Breast epithelium (tissue), 4 donors: Measurements from ENCODE around the gene EXOC3L1. TPM values are rescaled to one million over a fixed set of nuclear protein-coding genes. Genes with fewer than 3 reads are reported as not detected.

Experiments
- DNase-seq, 2 donors: peaks; one replicate each; pipeline ENCODE4 v3.0.0-alpha.2; 2019; ENCODE audit warnings: low spot score in 2 of 2
- H3K27ac ChIP-seq, 2 donors: fragments of 200-600 bp; sonication (generic) in 1 of 2; one replicate each; pipeline ENCODE4 v1.5.1; 2016 to 2019; ENCODE audit warnings: mild to moderate bottlenecking in 1 of 2
- H3K27me3 ChIP-seq, 2 donors: fragments of 200-600 bp; sonication (generic) in 1 of 2; one replicate each; pipeline versions ENCODE4 v1.5.1 to v1.6.0; 2017 to 2019; ENCODE audit warnings: control low read depth in 1 of 2, mild to moderate bottlenecking in 1 of 2
- H3K36me3 ChIP-seq: fragments of 200-600 bp; one replicate; pipeline ENCODE4 v1.5.1; 2019
- H3K4me1 ChIP-seq, 2 donors: fragments of 200-600 bp; sonication (generic); one replicate each; pipeline ENCODE4 v1.5.1; 2016 to 2019; ENCODE audit warnings: control low read depth in 1 of 2
- H3K4me3 ChIP-seq, 3 donors: fragments of 200-600 bp; sonication (generic); 1 replicate in 2 of 3; 2 replicates in 1 of 3; pipeline ENCODE4 v1.5.1; 2016 to 2019; ENCODE audit warnings: mild to moderate bottlenecking in 3 of 3, moderate library complexity in 2 of 3
- H3K9me3 ChIP-seq, 2 donors: fragments of 200-600 bp; sonication (generic) in 1 of 2; one replicate each; pipeline ENCODE4 v1.5.1; 2016 to 2019; ENCODE audit warnings: control low read depth in 1 of 2
- CTCF ChIP-seq, 3 donors: fragments of 450-650 bp; IDR thresholded peaks; one replicate each; pipeline ENCODE4 v1.5.1; 2016 to 2017; ENCODE audit warnings: antibody characterized with exemption in 3 of 3, mild to moderate bottlenecking in 3 of 3, moderate library complexity in 3 of 3
- POLR2A ChIP-seq: fragments of 450-650 bp; IDR thresholded peaks from one replicate; pipeline ENCODE4 v1.6.1; 2016; ENCODE audit warnings: antibody characterized with exemption, mild to moderate bottlenecking, moderate library complexity
- POLR2AphosphoS5 ChIP-seq, 3 donors: sonication (generic); formaldehyde crosslinking; IDR thresholded peaks; one replicate each; pipeline ENCODE4 v1.6.1; 2017; ENCODE audit warnings: antibody characterized with exemption in 3 of 3
- intact Hi-C: fragments of 100-400 bp; cut with DNase I; formaldehyde crosslinking; loops from one replicate; pipeline ENCODE4 v1.15.1; 2023; ENCODE audit warnings: low total_unique reads
- total RNA-seq, 3 donors: library from RNA; depleted of rRNA; stranded (reverse); fragments of >200 nt; gene quantifications; one replicate each; pipeline ENCODE4 v1.1.0, GENCODE V29; 2016

Gene EXOC3L1
- total RNA-seq, 3 donors from 2014 or later, result 1.1 to 3.6 (median 2.2) TPM

DNA sequence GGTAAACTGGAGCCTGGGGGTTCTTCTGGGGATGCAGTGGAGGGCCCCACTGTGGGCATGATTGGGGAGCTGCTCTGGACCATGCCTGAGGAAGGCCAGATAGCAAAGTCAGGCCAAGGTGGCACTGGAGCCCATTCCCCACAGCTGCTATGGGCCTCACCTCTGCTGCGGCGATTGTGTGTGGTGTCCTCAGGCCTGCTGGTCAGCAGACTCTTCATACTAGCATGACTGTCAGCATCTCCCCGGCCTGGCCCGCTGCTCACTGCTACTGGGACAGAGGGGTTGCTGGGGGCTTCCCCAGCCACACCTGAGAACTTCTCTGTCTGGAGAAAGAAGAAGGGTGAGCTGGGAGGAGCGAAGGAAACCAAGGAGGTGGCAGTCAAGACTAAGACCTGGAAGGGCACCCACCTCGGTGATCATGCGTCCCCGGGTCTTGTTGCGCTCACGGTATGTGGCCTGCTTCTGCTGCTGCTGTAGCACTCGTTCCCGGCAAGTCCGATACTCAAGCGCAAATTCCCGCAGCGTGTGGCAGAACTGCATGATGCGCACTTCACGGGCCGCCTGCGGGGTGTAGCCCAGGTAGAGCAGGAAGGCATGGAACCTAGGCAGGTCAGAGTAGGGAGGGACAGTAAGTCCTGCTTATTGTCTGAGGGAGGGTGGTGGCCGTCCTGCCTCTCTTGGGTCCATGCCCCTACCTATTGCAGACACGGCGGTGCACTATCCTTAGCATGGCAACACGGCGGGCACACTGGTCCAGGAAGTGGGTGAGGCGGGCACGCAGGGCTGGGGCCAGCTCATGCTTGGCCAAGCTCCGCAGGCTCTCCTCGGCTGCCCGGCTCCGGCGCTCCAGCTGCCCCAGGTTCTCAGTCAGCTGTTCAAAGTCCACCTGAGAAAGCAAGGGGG, 40.2 kb upstream of the EXOC3L1 start:
- peaks cover 5 to 6% of the 10 kb centered on the region in 2 donors for H3K4me1 ChIP-seq
- H3K4me3 ChIP-seq, result no peak overlapping the region
- TF ChIP-seq POLR2AphosphoS5 (IDR thresholded peaks at IDR 0.05) (no peak), POLR2A (no peak), CTCF (IDR thresholded peaks at IDR 0.05) (no peak)
- no peak overlapping the region for H3K27ac ChIP-seq
- H3K36me3 ChIP-seq, result peaks cover 6% of the 10 kb centered on the region
- H3K27me3 ChIP-seq, result no peaks in the 10 kb centered on the region
- intact Hi-C loops, result no loop called here
- no peak for DNase-seq
- H3K9me3 ChIP-seq, result no peaks in the 10 kb centered on the region

DNA sequence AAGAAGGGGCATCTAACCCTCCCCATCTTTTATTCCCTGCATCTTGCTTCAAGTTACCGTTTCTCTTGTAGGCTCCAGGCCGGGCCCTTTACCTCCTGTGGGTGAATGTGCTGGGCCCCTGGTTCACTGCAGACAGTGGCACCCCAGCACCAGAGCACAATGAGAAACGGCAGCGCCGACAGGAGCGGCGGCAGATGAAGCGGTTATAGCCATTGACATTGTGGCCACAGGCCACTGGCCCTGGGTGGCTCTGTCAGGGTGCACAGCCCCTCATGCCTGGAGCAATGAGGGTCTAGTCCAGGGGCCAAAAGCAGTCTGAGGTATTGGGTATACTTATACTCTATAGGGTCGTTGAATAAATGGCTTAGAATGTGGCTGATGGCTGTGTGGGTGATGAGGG, 39.0 kb upstream of the EXOC3L1 start:
- no peak overlapping the region for H3K27ac ChIP-seq
- DNase-seq, result no peak
- TF ChIP-seq POLR2AphosphoS5 (IDR thresholded peaks at IDR 0.05) (no peak), CTCF (IDR thresholded peaks at IDR 0.05) (no peak), POLR2A (no peak)
- H3K4me1 ChIP-seq, result peaks cover 5 to 6% of the 10 kb centered on the region in 2 donors
- no peaks in the 10 kb centered on the region for H3K9me3 ChIP-seq
- H3K36me3 ChIP-seq, result peaks cover 6% of the 10 kb centered on the region
- intact Hi-C loops, result no loop called here
- H3K27me3 ChIP-seq, result no peaks in the 10 kb centered on the region
- no peak overlapping the region for H3K4me3 ChIP-seq

DNA sequence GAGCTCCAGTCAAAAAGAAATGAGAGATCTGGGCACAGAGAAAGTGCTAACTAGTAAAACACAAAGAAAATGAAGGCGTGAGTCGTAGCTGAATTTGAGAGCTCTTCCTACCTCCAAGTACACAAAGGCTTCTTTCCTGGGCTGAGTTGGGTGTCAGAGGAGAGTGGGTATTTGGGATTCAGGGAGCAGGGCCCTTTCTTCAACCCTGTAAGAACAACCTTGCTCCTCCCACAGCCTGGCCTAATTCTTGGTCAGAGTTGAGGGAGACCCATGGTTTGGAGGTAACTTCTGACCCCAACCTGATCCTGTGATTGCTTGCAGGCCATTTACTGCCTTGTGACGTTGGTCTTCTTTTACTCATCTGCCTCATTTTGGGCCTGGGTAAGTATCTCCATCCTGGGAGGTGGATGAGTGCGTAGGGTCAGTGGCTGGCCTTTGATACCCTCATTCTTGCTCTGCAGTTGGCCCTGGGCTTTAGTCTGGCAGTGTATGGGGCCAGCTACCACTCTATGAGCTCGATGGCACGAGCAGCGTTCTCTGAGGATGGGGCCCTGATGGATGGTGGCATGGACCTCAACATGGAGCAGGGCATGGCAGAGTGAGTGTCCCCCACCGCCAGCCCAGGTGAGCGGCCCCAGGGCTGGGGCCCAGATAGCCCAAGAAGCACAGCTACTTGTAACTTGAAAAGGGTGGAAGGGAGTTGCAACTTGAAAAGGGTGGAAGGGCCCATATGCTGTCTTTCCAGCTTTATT, 38.3 kb upstream of the EXOC3L1 start:
- Histone ChIP-seq H3K27ac (peak overlapping the region in 1 of 2 donors; percentile 85), H3K27me3 (no peaks in the 10 kb centered on the region), H3K4me3 (peak overlapping the region; percentile 63 to 95 (median 84)), H3K9me3 (no peaks in the 10 kb centered on the region), H3K4me1 (peaks cover 5 to 6% of the 10 kb centered on the region in 2 donors), H3K36me3 (peaks cover 6% of the 10 kb centered on the region)
- TF ChIP-seq CTCF (IDR thresholded peaks at IDR 0.05) (no peak), POLR2A (no peak), POLR2AphosphoS5 (IDR thresholded peaks at IDR 0.05) (no peak)
- DNase-seq, result no peak
- intact Hi-C loops, result no loop called here

DNA sequence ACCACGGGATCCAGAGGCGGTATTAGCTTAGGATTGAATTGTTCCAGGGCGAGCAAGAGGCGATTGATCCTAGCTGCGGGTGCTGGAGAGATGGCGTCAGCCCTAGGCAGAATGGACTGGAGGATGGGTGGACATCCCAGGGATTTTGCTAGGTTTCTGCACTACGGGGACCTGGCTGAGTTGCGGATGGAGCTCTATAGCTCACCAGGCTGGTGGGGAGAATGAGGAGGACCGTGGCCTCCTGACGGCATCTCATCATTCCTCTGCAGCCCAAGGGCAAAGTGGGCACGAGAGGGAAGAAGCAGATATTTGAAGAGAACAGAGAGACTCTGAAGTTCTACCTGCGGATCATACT, 37.6 kb upstream of the EXOC3L1 start:
- intact Hi-C loops, result no loop called here
- DNase-seq, result no peak
- TF ChIP-seq POLR2A (no peak), CTCF (IDR thresholded peaks at IDR 0.05) (no peak), POLR2AphosphoS5 (IDR thresholded peaks at IDR 0.05) (no peak)
- no peaks in the 10 kb centered on the region for H3K27me3 ChIP-seq
- H3K9me3 ChIP-seq, result no peaks in the 10 kb centered on the region
- peaks cover 5 to 6% of the 10 kb centered on the region in 2 donors for H3K4me1 ChIP-seq
- peak overlapping the region; percentile 63 to 95 (median 84) for H3K4me3 ChIP-seq
- H3K36me3 ChIP-seq, result peaks cover 6% of the 10 kb centered on the region
- peak overlapping the region; percentile 81 to 85 for H3K27ac ChIP-seq
